K562 (cell line): ENCODE data around the gene DCAF6. TPM values are rescaled to one million over a fixed set of nuclear protein-coding genes. Genes with fewer than 3 reads are reported as not detected.

Experiments used
- ATAC-seq: fragments of 200-7000 bp; cut with Tn5 transposase; 3 replicates; pipeline ENCODE4 v1.9.1; 2020; ENCODE audit warnings: moderate library complexity
- BruUV-seq: library from RNA; stranded (reverse); fragments of 400-500 nt; replicated peaks from 2 replicates; lab custom pipeline; 2021; lab: Mats Ljungman, UMichigan
- CTCF ChIA-PET: fragments of 300-600 bp; formaldehyde crosslinking; extraction: SDS; loops from one replicate; lab custom pipeline; 2021; ENCODE audit warnings: low intra/inter-chr PET ratio; lab: Yijun Ruan, JAX
- POLR2A ChIA-PET: fragments of 300-600, 350-650 bp; sonication (Branson Sonifier 250); formaldehyde crosslinking; extraction: SDS; loops from one replicate; lab custom pipeline; 2021; ENCODE audit warnings: antibody characterized with exemption, inconsistent platforms; lab: Yijun Ruan, JAX
- DNase-seq, 4 experiments: peaks; one replicate each; pipeline versions ENCODE4 v3.0.0 to v3.0.0-alpha.2; 2011 to 2018; ENCODE audit warnings: low spot score in 3 of 4, mixed read lengths in 3 of 4; ENCODE audit errors: extremely low read depth in 1 of 4
- FAIRE-seq: peaks from 2 replicates; lab custom pipeline; 2011; peaks lifted over from hg19 to GRCh38; lab: Jason Lieb, UNC
- H2AFZ ChIP-seq: 2 replicates; pipeline ENCODE4 v1.6.0; 2011; ENCODE audit warnings: low read depth, low read length, control low read depth, inconsistent platforms
- H3K27ac ChIP-seq: fragments of 200-600 bp; 3 replicates; pipeline ENCODE4 v1.8.0; 2011; ENCODE audit warnings: low read depth, mild to moderate bottlenecking, control low read depth, inconsistent platforms, low read length, moderate library complexity, mixed read lengths; ENCODE audit errors: extremely low read depth
- H3K27me3 ChIP-seq, 2 experiments: fragments of 300-600 bp in 1 of 2; 2 replicates in 1 of 2; 3 replicates in 1 of 2; pipeline versions ENCODE4 v1.6.0 to v1.8.0; 2011; ENCODE audit warnings: inconsistent platforms in 2 of 2, low read length in 2 of 2, mild to moderate bottlenecking in 1 of 2, mixed read lengths in 1 of 2, moderate library complexity in 1 of 2; ENCODE audit not compliant: control insufficient read depth in 2 of 2, insufficient read depth in 2 of 2
- H3K36me3 ChIP-seq: fragments of 300-600 bp; 3 replicates; pipeline ENCODE4 v1.8.0; 2011; ENCODE audit warnings: mild to moderate bottlenecking, low read length, inconsistent platforms; ENCODE audit not compliant: control insufficient read depth, insufficient read depth
- H3K4me1 ChIP-seq, 2 experiments: fragments of 200-600 bp in 1 of 2; replicated peaks in 1 of 2; 2 replicates in 1 of 2; 3 replicates in 1 of 2; pipeline versions ENCODE4 v1.5.1 to v1.8.0; 2011; ENCODE audit warnings: inconsistent platforms in 2 of 2, low read length in 2 of 2, mild to moderate bottlenecking in 1 of 2, mixed read lengths in 1 of 2, moderate library complexity in 1 of 2; ENCODE audit not compliant: control insufficient read depth in 2 of 2, insufficient read depth in 2 of 2
- H3K4me2 ChIP-seq: 2 replicates; pipeline ENCODE4 v1.6.1; 2011; ENCODE audit warnings: low read length, control low read depth, inconsistent platforms, mixed read lengths; ENCODE audit not compliant: insufficient read depth
- H3K4me3 ChIP-seq: fragments of 200-600 bp; sonication (generic), shearing (Covaris generic); 2 replicates; pipeline ENCODE4 v1.5.1; 2016; ENCODE audit warnings: control low read depth, inconsistent platforms
- H3K79me2 ChIP-seq: fragments of 200-600 bp; 3 replicates; pipeline ENCODE4 v1.8.0; 2011; ENCODE audit warnings: low read length, inconsistent platforms; ENCODE audit not compliant: control insufficient read depth, insufficient read depth
- H3K9ac ChIP-seq, 2 experiments: 2 replicates each; pipeline versions ENCODE4 v1.6.0 to v1.6.1; 2011; ENCODE audit warnings: low read depth in 2 of 2, low read length in 2 of 2, control low read depth in 1 of 2, inconsistent platforms in 1 of 2, mild to moderate bottlenecking in 1 of 2, mixed read lengths in 1 of 2; ENCODE audit not compliant: insufficient read depth in 1 of 2
- H3K9me1 ChIP-seq: one replicate; pipeline ENCODE4 v1.6.0; 2011; ENCODE audit warnings: inconsistent platforms, mild to moderate bottlenecking, low read length, moderate library complexity; ENCODE audit not compliant: control insufficient read depth, insufficient read depth
- H3K9me3 ChIP-seq: replicated peaks from 2 replicates; pipeline ENCODE4 v1.5.1; 2011; ENCODE audit warnings: low read depth, low read length, inconsistent platforms; ENCODE audit not compliant: control insufficient read depth, insufficient read depth
- H4K20me1 ChIP-seq: replicated peaks from 2 replicates; pipeline ENCODE4 v1.6.1; 2011; ENCODE audit warnings: low read length, inconsistent platforms, mixed read lengths; ENCODE audit not compliant: control insufficient read depth, insufficient read depth
- CEBPB ChIP-seq: fragments of 450-650 bp; IDR thresholded peaks from 2 replicates; pipeline ENCODE4 v1.6.1; 2016; ENCODE audit warnings: missing genetic modification characterization, missing compliant biosample characterization
- CEBPG ChIP-seq, 3 experiments: fragments of 200-800 bp in 1 of 3; sonication (Bioruptor generic) in 1 of 3; sonication (generic) in 1 of 3; formaldehyde crosslinking in 1 of 3; IDR thresholded peaks in 2 of 3; conservative IDR thresholded peaks in 1 of 3; 2 replicates each; pipeline versions ENCODE4 v1.6.1 to v1.8.0; 2016 to 2022; ENCODE audit warnings: missing compliant biosample characterization in 2 of 3, missing genetic modification characterization in 2 of 3, mild to moderate bottlenecking in 1 of 3, missing genetic modification reagents in 1 of 3
- ESRRB ChIP-seq: fragments of 250-450 bp; sonication (Bioruptor Pico); IDR thresholded peaks from 2 replicates; pipeline ENCODE4 v1.5.0; 2020; ENCODE audit warnings: mild to moderate bottlenecking, moderate library complexity, borderline replicate concordance
- FOXP1 ChIP-seq: sonication (generic); formaldehyde crosslinking; IDR thresholded peaks from 2 replicates; pipeline ENCODE4 v1.8.0; 2022; ENCODE audit warnings: mild to moderate bottlenecking, missing genetic modification reagents
- POLR2AphosphoS2 ChIP-seq: IDR thresholded peaks from 2 replicates; pipeline ENCODE4 v1.6.1; 2012; ENCODE audit warnings: low read length, improper control_type of control experiment
- XRCC4 ChIP-seq: IDR thresholded peaks from one replicate; pipeline ENCODE4 v1.6.1; 2011; ENCODE audit not compliant: insufficient read depth, insufficient read length; ENCODE audit errors: extremely low read depth
- WGBS: fragments of 100-300 bp; shearing (Covaris generic); methylation state at CpG from one replicate; pipeline ENCODE4 v1.1.6; 2016; ENCODE audit warnings: low coverage, mixed read lengths; ENCODE audit not compliant: insufficient coverage; ENCODE audit errors: missing lambda C conversion rate; 5-methylcytosine and 5-hydroxymethylcytosine counted together
- in situ Hi-C: fragments of 300-500 bp; cut with MboI; formaldehyde crosslinking; loops from 4 replicates; pipeline ENCODE4 v1.15.0; 2018; ENCODE audit warnings: inconsistent platforms, mixed read lengths
- intact Hi-C: fragments of 100-400 bp; cut with micrococcal nuclease; formaldehyde crosslinking; loops from 2 replicates; pipeline ENCODE4 v1.14.2; 2022
- polyA plus RNA-seq, 8 experiments: library from polyadenylated mRNA; depleted of rRNA in 4 of 8; stranded (reverse) in 5 of 8; unstranded in 3 of 8; fragments of >200 nt; fragmentation: Nextera tagmentation in 2 of 8; fragmentation: Illumina TruSeq in 1 of 8; extraction: Ambion mirVana in 2 of 8; extraction: Trizol in 1 of 8; gene quantifications; 2 replicates each; pipeline versions ENCODE4 v1.2.1 to v1.2.3, GENCODE V29; 2011 to 2014; ENCODE audit warnings: inconsistent platforms in 1 of 8, missing spikeins in 1 of 8
- total RNA-seq, 7 experiments: library from RNA; depleted of rRNA in 6 of 7; stranded (reverse); fragments of >200 nt in 6 of 7; fragmentation: Illumina TruSeq in 2 of 7; extraction: Trizol in 2 of 7; gene quantifications; 2 replicates each; pipeline versions ENCODE4 v1.2.1 to v1.2.3, GENCODE V29; 2011 to 2021; ENCODE audit warnings: low replicate concordance in 1 of 7
- TF ChIP-seq, protein P1 (sequence below): IDR thresholded peaks from 2 replicates; pipeline ENCODE4 v1.6.1; 2011; ENCODE audit not compliant: insufficient read length; ENCODE audit errors: extremely low read depth
- TF ChIP-seq, protein P2 (sequence below): fragments of 450-650 bp; IDR thresholded peaks from 2 replicates; pipeline ENCODE4 v1.6.1; 2017; ENCODE audit warnings: mild to moderate bottlenecking, moderate library complexity
- TF ChIP-seq, protein P3 (sequence below), 2 experiments: fragments of 450-650 bp in 1 of 2; sonication (generic) in 1 of 2; formaldehyde crosslinking in 1 of 2; IDR thresholded peaks in 1 of 2; conservative IDR thresholded peaks in 1 of 2; 2 replicates each; pipeline versions ENCODE4 v1.6.1 to v1.8.1; 2016 to 2023; ENCODE audit warnings: mild to moderate bottlenecking in 2 of 2, moderate library complexity in 2 of 2, inconsistent platforms in 1 of 2, missing genetic modification reagents in 1 of 2
- TF ChIP-seq, protein P4 (sequence below): fragments of 150-350 bp; conservative IDR thresholded peaks from 2 replicates; pipeline ENCODE4 v1.6.1; 2014; ENCODE audit warnings: low read length

Gene DCAF6
- total and polyA plus RNA-seq, 9 of the 15 experiments (the other 6 are each of a cell fraction or from before 2014, with no cell fraction given) = 19.1 to 102 (median 46.3) TPM

DNA sequence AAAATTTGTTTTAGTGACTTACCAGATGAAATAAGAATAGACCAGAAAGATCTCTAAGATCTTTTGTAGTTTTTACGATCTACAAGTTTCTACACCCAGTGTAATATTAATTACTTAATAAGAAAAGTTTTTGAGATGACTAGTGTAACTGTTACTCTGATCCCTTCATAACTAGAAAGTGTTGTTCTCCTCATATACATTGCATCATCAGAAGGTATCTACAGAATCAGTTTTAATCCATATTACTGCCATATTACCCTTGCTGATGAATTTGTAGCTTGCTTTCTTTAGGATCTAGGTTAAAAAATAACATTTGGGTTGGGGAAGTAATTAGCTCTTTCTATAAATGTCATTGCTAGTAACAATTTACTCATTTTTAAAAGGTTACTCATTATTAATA is 127.7 kb downstream of the DCAF6 start:
- ATAC-seq (no peak), FAIRE-seq (no peak), DNase-seq (no peak)
- H4K20me1 ChIP-seq = no peaks in the 10 kb centered on the region
- no peak overlapping the region for H2AFZ ChIP-seq
- TF ChIP-seq, protein P1, sequence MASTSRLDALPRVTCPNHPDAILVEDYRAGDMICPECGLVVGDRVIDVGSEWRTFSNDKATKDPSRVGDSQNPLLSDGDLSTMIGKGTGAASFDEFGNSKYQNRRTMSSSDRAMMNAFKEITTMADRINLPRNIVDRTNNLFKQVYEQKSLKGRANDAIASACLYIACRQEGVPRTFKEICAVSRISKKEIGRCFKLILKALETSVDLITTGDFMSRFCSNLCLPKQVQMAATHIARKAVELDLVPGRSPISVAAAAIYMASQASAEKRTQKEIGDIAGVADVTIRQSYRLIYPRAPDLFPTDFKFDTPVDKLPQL = no peak
- no peak for TF ChIP-seq POLR2AphosphoS2
- TF ChIP-seq, protein P2, sequence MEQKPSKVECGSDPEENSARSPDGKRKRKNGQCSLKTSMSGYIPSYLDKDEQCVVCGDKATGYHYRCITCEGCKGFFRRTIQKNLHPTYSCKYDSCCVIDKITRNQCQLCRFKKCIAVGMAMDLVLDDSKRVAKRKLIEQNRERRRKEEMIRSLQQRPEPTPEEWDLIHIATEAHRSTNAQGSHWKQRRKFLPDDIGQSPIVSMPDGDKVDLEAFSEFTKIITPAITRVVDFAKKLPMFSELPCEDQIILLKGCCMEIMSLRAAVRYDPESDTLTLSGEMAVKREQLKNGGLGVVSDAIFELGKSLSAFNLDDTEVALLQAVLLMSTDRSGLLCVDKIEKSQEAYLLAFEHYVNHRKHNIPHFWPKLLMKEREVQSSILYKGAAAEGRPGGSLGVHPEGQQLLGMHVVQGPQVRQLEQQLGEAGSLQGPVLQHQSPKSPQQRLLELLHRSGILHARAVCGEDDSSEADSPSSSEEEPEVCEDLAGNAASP = no peak
- no peak for TF ChIP-seq CEBPG (CRISPR knock-in tag; IDR thresholded peaks at IDR 0.05)
- peak; percentile 60 to 72 for TF ChIP-seq CEBPG (tag; conservative IDR thresholded peaks at IDR 0.05 in 1 of 2, IDR thresholded peaks at IDR 0.05 in 1 of 2)
- no peak for TF ChIP-seq ESRRB
- TF ChIP-seq, protein P3, sequence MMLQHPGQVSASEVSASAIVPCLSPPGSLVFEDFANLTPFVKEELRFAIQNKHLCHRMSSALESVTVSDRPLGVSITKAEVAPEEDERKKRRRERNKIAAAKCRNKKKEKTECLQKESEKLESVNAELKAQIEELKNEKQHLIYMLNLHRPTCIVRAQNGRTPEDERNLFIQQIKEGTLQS (IDR thresholded peaks at IDR 0.05) = peak; percentile 78
- TF ChIP-seq, protein P3 (CRISPR knock-in tag; conservative IDR thresholded peaks at IDR 0.05) = no peak
- TF ChIP-seq, protein P4, sequence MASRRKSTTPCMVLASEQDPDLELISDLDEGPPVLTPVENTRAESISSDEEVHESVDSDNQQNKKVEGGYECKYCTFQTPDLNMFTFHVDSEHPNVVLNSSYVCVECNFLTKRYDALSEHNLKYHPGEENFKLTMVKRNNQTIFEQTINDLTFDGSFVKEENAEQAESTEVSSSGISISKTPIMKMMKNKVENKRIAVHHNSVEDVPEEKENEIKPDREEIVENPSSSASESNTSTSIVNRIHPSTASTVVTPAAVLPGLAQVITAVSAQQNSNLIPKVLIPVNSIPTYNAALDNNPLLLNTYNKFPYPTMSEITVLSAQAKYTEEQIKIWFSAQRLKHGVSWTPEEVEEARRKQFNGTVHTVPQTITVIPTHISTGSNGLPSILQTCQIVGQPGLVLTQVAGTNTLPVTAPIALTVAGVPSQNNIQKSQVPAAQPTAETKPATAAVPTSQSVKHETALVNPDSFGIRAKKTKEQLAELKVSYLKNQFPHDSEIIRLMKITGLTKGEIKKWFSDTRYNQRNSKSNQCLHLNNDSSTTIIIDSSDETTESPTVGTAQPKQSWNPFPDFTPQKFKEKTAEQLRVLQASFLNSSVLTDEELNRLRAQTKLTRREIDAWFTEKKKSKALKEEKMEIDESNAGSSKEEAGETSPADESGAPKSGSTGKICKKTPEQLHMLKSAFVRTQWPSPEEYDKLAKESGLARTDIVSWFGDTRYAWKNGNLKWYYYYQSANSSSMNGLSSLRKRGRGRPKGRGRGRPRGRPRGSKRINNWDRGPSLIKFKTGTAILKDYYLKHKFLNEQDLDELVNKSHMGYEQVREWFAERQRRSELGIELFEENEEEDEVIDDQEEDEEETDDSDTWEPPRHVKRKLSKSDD = no peak
- TF ChIP-seq XRCC4 = no peak
- TF ChIP-seq CEBPB (tag) = 0 out of 2 replicates have a peak, but pooled peaks have one; percentile 39
- no peak for TF ChIP-seq FOXP1 (CRISPR knock-in tag)
- intact Hi-C loops (loop anchor here (5.0 kb wide), 1 partner anchor 127 kb away; the partner anchor contains the start of genes DCAF6 and MPC2), in situ Hi-C loops (no loop called here)
- no peak overlapping the region for H3K4me3 ChIP-seq
- no peaks in the 10 kb centered on the region for H3K9me3 ChIP-seq
- peaks cover 76% of the 10 kb centered on the region for H3K36me3 ChIP-seq
- WGBS = 90% methylated on average over 1 of the region's 1 CpG
- H3K79me2 ChIP-seq = no peaks in the 10 kb centered on the region; the same call in 2 of the 3 replicates
- no peak overlapping the region for H3K9ac ChIP-seq
- no peaks in the 10 kb centered on the region for H3K27me3 ChIP-seq
- no peaks in the 10 kb centered on the region for H3K9me1 ChIP-seq
- H3K4me1 ChIP-seq = no peaks in the 10 kb centered on the region
- no TSS peak for BruUV-seq
- POLR2A ChIA-PET = interaction anchor here (0.7 to 2.7 kb wide), 2 partner anchors 9 to 340 kb away, joined by 3 to 8 read pairs; no protein-coding TSS in a partner anchor
- H3K27ac ChIP-seq = no peak overlapping the region
- no peak overlapping the region for H3K4me2 ChIP-seq
- CTCF ChIA-PET = no interaction called here
